SW480 (cell line): ENCODE data around the gene SPATA19.

ENCODE experiments used
- DNase-seq: peaks from one replicate; pipeline ENCODE4 v3.0.0-alpha.2; 2016; ENCODE audit warnings: low spot score

SPATA19 gene

DNA sequence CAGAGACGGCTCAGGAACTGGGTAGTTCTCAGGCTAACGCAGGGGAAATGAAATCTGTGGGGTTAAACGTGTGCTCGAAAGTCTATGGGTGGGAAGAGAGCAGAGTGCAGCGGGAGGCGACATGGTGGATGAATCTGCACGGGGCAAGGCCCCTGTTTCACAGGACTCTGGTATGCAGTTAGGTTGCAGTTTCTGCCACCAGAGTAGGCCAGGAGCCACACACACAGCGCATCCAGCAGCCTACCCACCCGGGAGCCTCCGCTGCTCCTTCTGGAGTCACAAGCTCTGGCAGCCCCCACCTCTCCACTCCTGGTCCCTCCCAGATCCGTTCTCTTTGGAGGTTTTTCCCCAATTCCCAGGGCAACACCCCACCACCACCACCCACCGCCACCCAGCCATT is 27.0 kb downstream of the SPATA19 start:
- DNase-seq = no peak

DNA sequence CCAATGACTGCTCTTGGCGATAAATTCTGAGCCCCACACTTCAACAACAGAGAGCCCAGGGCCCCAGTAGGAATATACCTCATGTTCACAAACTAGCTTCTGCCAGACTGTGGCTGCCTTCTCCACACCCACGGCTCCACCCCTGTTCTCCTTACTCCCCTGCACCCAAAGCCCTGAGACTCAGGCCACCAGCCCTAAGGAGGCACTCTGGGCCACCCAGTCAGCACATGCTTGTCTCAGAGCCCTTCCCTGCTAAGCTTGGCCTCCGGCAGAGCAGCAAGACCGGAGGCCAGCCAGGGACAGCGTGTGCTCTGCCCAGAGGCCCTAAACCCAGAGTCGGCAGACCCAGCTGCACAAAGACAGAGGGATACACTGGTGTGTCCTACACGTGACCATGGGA is 27.9 kb downstream of the SPATA19 start:
- no peak for DNase-seq

DNA sequence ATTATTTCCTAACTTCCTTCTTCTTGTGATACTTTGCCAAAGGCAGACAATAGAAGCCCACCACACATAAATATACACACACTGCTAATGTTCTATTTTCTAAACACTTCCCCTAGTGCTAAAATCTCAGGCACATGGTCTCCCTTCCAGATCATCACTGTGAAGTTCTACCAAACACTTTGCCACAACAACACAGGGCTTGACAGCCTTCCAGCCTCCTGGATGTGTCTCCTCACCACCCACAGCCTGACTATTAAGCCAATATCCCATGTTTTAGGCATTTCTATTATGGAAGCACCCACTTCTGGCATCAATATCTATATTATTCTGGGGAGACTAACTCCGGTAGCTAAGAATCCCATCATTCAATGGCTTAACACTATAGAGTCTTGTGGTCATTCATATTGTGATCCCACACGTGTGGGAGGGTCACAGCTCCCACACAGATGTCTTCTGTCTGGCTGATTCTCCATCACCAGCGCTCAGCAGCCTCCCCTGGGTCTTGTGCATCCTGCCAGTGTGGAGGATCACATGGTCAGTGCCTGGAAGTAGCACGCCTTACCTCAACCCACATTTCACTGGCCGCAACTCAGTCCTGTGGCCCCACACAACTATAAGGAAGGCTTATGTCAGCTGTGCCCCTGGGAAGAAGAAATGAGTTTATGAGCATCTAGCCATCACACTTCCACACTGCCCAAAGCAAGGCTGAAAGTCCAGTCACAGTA is 29.0 kb downstream of the SPATA19 start:
- DNase-seq = no peak

DNA sequence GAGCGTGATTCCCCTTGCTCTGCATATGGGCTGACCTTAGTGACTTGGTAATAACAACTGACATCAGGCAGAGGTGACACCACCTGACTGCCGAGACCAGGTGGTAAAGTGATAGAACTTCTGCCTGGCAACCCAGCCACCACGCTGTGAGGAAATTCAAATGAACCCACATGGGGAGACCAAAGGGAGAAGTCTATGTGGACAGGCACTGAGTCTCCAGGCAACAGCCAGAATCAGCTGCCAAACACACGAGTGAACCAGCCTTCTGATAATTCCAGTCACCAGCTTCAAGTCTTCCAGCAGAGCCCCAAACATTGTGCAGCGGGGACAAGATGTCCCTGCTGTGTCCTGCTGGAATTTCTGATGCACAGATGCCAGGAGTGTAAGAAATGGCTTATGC is 29.7 kb downstream of the SPATA19 start:
- DNase-seq = no peak

DNA sequence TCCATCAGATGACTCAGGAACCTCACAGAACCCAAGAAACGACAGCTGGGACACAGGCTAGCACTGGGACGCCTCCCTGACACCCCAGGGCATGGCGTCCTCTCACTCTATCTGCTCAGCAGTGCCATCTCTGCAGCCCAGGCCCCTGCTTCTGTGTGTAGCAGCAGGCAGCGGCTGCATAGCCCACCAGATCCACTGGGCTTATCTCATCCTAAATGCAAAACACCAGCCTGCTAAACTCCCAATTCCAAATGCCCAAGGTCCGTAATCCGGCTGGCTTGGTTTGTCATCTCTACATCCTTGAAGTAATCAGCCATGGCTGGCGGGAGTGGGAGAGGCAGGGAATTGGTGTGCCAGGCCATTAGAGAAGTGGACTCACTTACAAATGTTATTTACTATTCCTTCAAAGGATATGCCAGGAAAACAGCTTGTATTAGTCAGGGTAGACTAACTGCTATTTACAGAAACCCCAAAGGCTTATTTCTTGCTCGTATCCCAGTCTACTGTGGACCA is 30.7 kb downstream of the SPATA19 start:
- DNase-seq = no peak

DNA sequence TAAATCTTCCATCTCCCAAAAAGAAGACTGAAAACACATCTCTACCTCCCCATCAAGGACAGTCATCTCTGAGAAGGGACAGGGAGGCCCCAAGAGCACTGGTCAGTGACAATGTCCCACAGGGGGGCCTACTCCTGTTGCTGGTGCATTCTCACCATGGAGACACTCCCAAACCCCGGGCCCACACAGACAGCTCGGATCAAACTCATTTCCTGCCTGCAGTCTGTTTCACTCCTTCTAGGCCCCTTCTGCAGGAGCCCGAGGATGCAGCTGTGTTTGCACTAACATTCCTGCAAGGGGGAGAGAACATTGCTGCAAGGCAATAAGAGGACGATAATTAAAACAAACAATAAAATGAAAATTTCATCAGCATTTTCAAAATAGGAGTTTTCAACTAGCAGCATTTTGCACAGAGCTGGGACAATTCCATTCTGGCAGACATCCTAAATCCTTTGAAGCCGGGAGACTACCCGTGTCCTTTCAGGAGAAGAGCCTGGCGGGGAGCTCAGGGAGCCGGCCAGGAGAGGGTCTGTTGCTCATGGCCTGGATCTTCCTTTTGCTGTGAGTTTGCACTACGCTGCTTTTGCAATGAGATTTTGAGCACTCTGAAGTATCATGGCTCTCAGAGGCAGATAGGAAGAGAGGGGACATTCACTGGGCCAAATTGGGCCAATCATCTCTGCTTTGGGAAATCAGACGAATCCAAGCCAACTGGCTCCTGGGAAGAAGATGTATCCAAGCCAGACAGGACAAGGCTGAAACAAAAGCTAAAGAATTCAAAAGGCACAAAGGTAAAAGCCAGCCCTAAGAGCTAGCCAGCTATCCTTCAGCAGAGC is 33.2 kb downstream of the SPATA19 start:
- DNase-seq = no peak

DNA sequence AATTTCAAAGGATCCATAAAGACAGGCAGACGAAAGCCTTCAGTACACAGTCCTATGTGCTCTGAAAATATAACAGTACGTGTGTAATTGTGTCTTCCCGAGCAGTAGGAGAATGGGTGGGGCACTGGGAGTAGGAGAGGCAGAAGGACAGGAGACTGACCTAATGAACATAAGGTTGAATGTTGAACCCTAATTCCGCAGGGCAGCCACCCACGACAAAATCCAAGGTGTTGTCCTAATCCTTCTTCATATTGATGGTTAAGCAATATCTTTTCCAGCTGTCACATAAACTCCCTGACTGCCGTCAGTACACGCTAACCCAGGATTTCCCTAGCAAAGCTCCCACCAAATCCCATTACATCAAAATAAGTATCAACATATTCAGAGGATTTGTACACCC is 34.5 kb downstream of the SPATA19 start:
- no peak for DNase-seq

DNA sequence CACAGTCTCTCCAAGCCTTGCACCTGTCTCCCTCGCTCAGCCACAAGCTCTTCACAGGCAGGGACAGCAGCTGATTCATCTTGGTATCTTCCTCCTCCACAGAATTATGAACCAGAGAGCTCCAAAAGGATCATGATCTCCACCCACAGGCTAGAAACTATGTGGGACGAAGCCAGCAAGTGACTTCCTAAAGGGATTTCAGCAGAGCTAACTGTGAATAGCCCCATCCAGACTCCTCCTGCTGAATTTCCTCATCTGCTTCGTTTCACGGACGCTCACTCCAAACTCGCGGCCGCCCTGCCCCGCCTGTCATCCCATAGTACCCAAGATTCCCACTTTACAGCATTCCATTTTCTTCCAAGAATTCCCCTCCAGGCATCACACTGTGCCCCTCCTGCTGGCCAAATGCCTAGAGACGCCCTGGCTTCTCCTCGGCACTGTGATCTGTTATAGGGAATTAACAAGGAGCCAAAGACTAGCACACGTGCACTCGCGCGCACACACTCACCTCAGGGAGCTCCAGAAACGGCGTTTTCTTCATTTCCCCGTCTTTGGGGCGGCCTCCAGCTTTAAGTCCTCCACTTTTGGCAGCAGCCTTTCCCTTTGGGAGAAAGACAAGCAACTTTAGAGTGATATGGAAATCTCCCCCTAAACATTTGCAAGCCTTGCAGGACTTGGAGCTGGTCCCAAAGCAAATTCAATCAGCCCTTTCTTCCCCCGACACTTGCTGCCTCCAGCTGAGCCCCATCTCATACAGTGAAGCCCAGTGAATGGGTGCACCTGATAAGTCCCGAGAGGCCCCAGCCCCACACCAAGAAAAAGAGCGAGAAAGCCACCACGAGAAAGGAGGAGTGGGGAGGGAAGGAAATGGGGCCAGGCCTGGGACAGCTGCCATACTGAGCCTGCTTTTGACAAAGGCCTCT is 35.5 kb downstream of the SPATA19 start:
- DNase-seq = no peak

DNA sequence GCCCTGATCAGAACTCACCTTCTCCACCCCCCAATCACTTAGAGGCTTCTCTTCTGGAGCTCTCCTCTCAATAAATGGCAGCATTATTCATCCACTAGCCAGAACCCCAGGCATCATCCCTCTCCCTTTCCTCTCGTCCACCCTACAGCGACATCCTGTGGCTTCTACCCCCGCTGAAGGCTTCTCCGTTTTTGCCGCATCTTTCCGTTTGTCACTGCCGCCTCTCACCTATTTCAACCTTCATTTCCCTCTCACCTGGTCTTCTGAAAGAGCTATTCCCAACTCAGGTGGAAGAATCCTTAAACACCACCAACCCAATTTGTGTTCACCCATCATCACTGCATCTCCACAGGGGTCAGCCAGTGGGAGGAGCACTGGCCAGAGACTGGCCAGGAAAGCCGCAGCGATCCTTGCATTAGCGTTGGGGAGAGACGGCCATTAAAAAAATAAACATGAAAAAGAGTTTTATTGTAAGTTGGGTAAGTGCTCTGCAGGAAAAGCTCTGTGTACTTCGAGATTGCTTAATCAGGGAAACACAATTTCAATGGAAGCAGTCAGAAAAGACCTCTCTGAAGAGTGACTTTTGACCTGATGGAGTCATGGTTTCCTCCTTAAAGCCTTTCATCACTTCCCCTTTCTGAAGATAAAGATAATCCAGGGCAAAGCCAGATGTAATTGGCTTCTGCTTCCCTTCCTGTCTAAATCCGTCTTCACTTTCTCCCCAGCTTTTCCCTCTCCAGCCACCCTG is 36.7 kb downstream of the SPATA19 start:
- DNase-seq = no peak

DNA sequence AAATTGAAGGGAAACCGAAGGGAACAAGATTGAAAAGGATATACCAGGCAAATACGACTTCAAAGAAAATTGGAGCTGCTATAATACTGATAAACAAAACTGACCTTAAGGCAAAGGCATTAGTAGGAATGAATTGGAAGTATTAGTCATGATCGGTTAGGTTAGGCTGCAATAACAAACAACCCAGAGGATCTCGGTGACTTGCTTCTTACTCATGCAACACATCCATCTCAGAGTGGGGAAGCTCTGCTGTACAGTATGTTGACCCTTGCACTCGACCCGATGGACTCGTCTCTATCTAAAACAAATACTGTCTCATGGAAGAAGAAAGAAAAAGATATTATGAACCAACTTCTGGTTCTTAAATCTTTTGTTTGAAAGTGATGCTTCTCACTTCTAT is 42.3 kb downstream of the SPATA19 start:
- no peak for DNase-seq

DNA sequence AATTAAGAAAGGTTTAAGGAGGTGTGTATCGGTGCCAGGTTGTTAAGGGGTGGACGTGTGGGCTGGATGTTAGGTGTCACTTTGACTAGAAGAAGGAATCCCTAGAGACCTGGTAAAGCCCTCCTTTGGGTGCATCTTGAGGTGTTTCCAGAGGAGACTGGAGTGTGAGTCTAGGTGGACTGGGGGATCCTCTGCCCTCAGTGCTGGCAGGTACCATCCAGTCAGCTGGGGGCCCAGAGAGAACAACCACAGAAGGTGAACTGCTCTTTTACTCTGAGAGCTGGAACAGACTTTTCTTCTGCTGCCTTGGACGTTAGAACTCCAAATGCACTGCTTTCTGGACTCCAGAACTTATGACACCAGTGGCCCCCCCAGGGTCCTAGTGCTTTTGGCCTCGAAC is 44.0 kb downstream of the SPATA19 start:
- DNase-seq = no peak

DNA sequence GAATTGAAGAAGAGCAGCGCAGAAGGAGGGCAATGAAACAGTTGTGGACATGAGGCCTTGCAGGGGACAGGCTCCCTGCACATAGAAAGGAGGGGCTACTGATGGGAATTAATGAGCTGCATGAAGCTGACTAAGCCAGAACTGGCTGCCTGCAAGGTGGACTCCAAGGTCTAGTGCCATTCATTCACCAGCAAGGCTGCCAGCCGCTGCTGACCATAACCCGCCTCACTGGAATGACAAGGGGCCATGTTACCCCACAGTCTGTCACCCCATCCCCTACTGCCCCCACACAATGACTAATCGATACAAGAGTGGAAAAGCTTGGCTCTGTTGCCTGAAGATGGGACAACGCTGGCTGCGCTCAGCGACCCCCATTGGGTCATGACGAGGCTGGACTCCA is 44.6 kb downstream of the SPATA19 start:
- DNase-seq = no peak

DNA sequence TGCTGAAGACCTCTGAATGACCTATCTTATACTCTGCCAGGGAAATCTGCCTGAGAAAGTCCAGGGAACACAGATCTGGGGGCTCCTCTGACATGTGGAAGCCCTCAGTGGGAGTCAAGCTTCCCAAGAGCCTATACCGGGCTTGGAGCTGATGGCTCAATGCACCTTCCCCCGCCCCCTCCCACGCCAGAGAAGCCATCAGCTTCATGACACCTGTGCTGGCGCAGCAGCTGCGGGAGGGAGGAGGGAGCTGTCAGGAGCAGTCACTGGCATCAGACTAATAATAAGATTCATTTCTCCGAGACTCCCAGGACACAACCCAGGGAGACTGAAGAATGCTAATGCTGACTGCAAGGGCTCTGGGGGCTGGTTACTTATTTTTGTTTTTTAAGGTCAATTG is 47.8 kb downstream of the SPATA19 start:
- DNase-seq = no peak

DNA sequence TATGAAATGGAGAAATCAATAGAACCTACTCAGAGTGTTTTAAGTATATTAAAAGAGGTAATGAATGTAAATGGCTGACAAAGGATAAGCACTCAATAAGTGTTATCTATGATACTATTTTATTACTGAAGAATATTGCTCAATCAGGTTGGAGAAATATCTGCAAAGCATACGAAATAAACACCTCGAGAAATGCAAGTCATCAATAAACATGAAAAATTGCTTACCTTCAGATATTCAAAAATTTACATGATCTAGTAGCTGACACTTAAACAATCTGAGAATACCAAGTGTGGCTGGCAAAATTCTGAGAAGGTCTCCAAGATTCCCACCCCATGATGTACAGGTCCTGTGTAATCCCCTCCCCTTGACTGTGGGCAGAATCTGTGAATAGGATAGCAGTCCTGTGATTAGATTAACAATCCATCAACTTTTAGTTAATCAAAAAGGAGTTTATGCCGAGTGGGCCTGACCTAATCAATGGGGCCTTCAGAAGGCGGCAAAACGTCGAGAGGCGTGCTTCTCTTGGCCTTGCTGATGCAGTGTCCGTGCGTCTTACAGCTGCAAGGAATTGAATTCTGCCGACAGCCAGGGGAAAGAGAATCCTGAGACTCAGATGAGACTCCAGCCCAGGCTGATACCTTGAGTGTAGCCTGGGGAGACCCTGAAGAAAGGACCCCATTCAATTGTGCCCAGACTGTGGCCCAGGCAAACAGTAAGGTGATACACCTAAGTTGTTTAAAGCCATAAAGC is 49.1 kb downstream of the SPATA19 start:
- no peak for DNase-seq

DNA sequence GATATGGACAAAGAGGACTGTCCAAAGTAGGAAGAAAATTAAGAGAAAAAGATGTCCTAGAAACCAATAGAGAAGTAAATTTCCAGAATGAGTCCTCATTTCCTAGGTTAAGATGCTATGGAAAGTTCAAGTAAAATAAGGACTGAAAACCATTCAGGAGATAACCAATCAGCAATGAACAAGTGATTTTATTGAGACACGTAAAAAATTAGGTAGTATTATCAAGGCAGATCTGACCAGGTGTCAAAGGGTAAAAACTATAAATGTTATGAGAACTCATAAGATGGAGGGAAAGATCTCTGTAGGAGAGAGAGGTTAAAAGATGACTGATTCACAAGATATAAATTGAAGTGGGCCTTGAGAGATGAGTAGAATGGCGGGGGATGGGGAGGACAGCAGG is 50.2 kb downstream of the SPATA19 start:
- no peak for DNase-seq

DNA sequence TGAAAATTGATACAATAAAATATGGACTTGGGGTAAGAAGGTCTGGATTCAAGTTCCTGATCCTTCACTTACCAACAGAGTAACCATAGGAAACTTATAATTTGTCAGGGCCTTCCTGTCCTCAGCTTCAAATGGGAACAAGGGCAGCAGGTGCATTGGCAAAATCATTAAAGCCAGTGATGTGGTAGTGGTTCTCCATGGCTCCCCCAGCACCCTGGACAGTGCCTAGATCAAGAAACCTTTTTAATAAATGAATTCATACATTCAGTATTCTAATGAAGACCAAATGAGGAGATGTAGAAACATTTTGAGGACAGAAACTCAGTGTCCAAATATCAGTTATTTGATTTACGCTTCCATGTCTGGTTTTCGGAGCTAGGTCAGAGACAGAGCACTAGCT is 51.1 kb downstream of the SPATA19 start:
- DNase-seq = no peak

DNA sequence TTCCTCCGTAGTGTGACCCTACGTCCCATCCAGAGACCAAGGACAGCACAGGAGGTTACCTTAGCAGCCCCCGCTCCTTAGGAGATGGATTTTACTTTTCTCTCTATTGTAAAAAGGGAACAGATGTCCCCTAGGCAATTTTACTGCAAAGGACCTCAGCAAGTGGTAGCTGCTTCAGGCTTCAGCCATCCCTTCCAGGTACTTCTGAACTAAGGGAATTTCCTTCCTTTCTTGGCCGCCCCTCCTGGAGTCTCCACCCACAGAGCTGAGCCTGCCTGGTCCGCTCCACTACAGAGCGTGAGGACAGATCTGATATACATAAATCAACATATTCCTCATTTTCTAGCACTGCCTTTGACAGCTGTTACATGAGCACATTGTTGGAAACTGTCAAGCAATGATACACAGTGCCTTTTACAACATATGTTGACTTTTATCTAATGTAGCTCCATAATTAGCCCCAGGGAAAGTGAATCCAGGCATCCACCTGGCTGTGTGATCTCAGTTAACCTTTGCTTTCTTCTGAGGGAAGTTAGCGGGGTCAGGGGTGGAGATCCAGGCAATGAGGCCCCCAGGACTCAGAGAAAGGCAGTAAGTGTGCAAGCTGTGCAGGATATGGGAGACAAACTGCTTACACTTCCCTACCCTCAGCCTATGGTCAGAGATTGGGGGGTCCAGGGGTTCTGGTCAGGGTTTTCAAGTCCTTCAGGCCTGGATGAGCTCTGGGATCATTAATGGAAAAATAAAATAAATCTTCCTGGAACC is 51.9 kb downstream of the SPATA19 start:
- DNase-seq = no peak

DNA sequence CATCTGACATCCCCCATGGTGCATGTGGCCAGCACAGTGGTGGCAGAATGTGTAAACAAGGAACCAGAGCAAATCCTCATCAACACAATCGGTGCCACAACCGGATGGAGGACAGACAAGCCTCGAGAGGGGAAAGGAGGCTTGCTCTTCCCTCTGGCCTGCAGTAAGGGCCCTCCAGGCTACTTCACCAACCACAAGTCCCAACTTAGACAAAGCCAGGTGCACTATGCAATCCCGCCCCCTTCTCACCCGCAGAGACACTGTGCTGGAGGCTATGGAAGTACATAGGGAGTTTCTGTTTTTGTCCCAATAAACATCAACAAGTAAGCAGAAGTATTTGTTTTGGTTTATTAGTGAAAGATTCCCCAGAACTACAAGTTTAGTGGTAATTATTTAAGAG is 54.3 kb downstream of the SPATA19 start:
- no peak for DNase-seq
